Measurements from ENCODE around the gene ISX. TPM values are rescaled to one million over a fixed set of nuclear protein-coding genes. Genes with fewer than 3 reads are reported as not detected.

The ISX gene
- total RNA-seq, 1 donor from 2014 or later: not detected

- ATAC-seq (no peak), DNase-seq (no peak)
- Histone ChIP-seq H3K4me3 (no peak overlapping the region), H3K36me3 (no peaks in the 10 kb centered on the region), H3K27ac (no peak overlapping the region), H3K9me3 (no peaks in the 10 kb centered on the region), H3K4me1 (no peaks in the 10 kb centered on the region), H3K27me3 (peaks cover 7% of the 10 kb centered on the region)
- no peak for TF ChIP-seq CTCF (IDR thresholded peaks at IDR 0.05)
- intact Hi-C loops (cut with DNase I): no loop called here
Measured at GRCh38 chr22:35099883-35100282, 33.9 kb downstream of the ISX start.

DNA sequence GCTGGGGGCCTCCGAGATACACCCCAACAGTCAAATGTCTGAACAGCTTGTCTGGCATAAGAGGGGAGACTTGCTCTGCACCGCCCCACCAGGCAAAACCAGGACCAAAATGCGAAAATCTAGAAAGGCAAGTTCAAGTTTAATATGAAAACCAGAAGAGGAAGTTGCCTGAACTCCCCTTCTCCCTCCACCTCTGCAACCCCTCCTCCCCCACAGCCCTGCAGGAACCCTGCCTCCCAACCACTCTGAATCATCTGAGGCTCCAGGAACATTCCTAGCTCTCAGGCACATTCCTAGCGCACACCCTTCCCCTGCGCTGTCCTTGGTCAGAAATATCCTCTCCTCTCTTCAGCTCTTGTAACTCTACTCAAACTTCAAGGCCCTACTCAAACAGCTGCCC lies 36.7 kb downstream of the ISX start:
- H3K27me3 ChIP-seq: peaks cover 7% of the 10 kb centered on the region
- ATAC-seq (peak; percentile 95), DNase-seq (no peak)
- H3K9me3 ChIP-seq: no peaks in the 10 kb centered on the region
- H3K4me1 ChIP-seq: no peaks in the 10 kb centered on the region
- no peaks in the 10 kb centered on the region for H3K36me3 ChIP-seq
- intact Hi-C loops (cut with DNase I): no loop called here
- H3K27ac ChIP-seq: no peak overlapping the region
- TF ChIP-seq CTCF (IDR thresholded peaks at IDR 0.05): no peak
- no peak overlapping the region for H3K4me3 ChIP-seq

GRCh38 chr22:35103761-35104160 lies 37.8 kb downstream of the ISX start:
- no peaks in the 10 kb centered on the region for H3K9me3 ChIP-seq
- ATAC-seq (no peak), DNase-seq (no peak)
- no peaks in the 10 kb centered on the region for H3K36me3 ChIP-seq
- H3K4me3 ChIP-seq: no peak overlapping the region
- no peaks in the 10 kb centered on the region for H3K4me1 ChIP-seq
- TF ChIP-seq CTCF (IDR thresholded peaks at IDR 0.05): no peak
- intact Hi-C loops (cut with DNase I): no loop called here
- H3K27ac ChIP-seq: no peak overlapping the region
- H3K27me3 ChIP-seq: peaks cover 3% of the 10 kb centered on the region

- intact Hi-C loops (cut with DNase I): no loop called here
- no peak overlapping the region for H3K4me3 ChIP-seq
- no peak for TF ChIP-seq CTCF (IDR thresholded peaks at IDR 0.05)
- ATAC-seq: no peak
- peaks cover 3% of the 10 kb centered on the region for H3K27me3 ChIP-seq
- no peaks in the 10 kb centered on the region for H3K36me3 ChIP-seq
- H3K27ac ChIP-seq: no peak overlapping the region
- DNase-seq: no peak
- no peaks in the 10 kb centered on the region for H3K9me3 ChIP-seq
- no peaks in the 10 kb centered on the region for H3K4me1 ChIP-seq
Measured at GRCh38 chr22:35104491-35104890, 38.5 kb downstream of the ISX start.

GRCh38 chr22:35109616-35110015 lies 43.7 kb downstream of the ISX start:
- no peak for TF ChIP-seq CTCF (IDR thresholded peaks at IDR 0.05)
- intact Hi-C loops (cut with DNase I): no loop called here
- Histone ChIP-seq H3K9me3 (no peaks in the 10 kb centered on the region), H3K27me3 (peaks cover 5% of the 10 kb centered on the region), H3K27ac (no peak overlapping the region), H3K4me1 (no peaks in the 10 kb centered on the region), H3K4me3 (no peak overlapping the region), H3K36me3 (no peaks in the 10 kb centered on the region)
- DNase-seq (no peak), ATAC-seq (no peak)

DNA sequence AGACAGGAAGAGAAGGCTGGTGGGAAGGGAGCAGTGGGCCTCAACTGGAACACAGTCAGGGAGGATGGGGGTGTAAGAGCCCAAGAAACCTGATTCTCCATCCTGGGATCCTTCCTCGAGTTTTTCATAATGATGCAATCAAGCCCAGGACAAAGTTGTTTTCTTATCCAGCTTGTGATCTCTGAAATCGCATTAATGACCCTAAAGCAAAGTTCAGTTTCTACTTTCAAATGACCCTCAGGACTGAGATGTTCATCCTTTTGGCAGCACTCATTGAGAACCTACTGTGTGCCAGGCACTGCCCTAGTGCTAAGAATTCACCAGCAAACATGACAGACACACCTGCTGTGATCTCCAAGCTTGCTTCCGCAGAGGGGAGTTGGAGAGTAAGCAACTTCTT lies 45.3 kb downstream of the ISX start:
- no peaks in the 10 kb centered on the region for H3K36me3 ChIP-seq
- no peaks in the 10 kb centered on the region for H3K9me3 ChIP-seq
- no peaks in the 10 kb centered on the region for H3K4me1 ChIP-seq
- DNase-seq (no peak), ATAC-seq (no peak)
- intact Hi-C loops (cut with DNase I): no loop called here
- H3K27ac ChIP-seq: no peak overlapping the region
- no peak overlapping the region for H3K4me3 ChIP-seq
- H3K27me3 ChIP-seq: peaks cover 8% of the 10 kb centered on the region
- TF ChIP-seq CTCF (IDR thresholded peaks at IDR 0.05): no peak
